HG03159 (cell line): ENCODE results near the gene KCNQ5.
"Not testable (repeated sequence)": the region's sequence is repeated elsewhere in the genome, so short reads cannot be mapped to it uniquely, and the experiment has no call there.

ENCODE experiments used
- ATAC-seq: cut with Tn5 transposase; IDR thresholded peaks from one replicate; pipeline ENCODE4 v1.9.1; 2021; ENCODE audit warnings: mild to moderate bottlenecking, moderate library complexity; ENCODE audit not compliant: unreplicated experiment

Gene KCNQ5

GRCh38 chr6:72892901-72893300 is 271.0 kb downstream of the KCNQ5 start:
- no peak for ATAC-seq

- ATAC-seq = no peak
These were observed 272.2 kb downstream of the KCNQ5 start for GRCh38 chr6:72894091-72894490.

- not testable (repeated sequence) for ATAC-seq
These were observed 276.4 kb downstream of the KCNQ5 start for GRCh38 chr6:72898313-72898712.

GRCh38 chr6:72905705-72906478 is 284.0 kb downstream of the KCNQ5 start:
- ATAC-seq = no peak

GRCh38 chr6:72911463-72912155 is 289.7 kb downstream of the KCNQ5 start:
- ATAC-seq = no peak

- no peak for ATAC-seq
These were observed 291.9 kb downstream of the KCNQ5 start for GRCh38 chr6:72913797-72914196.

GRCh38 chr6:72916298-72916697 is 294.4 kb downstream of the KCNQ5 start:
- ATAC-seq = no peak

- ATAC-seq = no peak
These were observed 295.0 kb downstream of the KCNQ5 start for GRCh38 chr6:72916906-72917305.

- no peak for ATAC-seq
These were observed 300.5 kb downstream of the KCNQ5 start for GRCh38 chr6:72922401-72922800.

GRCh38 chr6:72925136-72925535 is 303.3 kb downstream of the KCNQ5 start:
- ATAC-seq = no peak

- no peak for ATAC-seq
These were observed 308.8 kb downstream of the KCNQ5 start for GRCh38 chr6:72930556-72931132.

GRCh38 chr6:72931325-72931887 is 309.5 kb downstream of the KCNQ5 start:
- no peak for ATAC-seq

GRCh38 chr6:72933233-72933632 is 311.4 kb downstream of the KCNQ5 start:
- ATAC-seq = no peak

GRCh38 chr6:72936766-72937559 is 315.1 kb downstream of the KCNQ5 start:
- ATAC-seq = no peak

- ATAC-seq = no peak
These were observed 316.2 kb downstream of the KCNQ5 start for GRCh38 chr6:72938104-72938503.

GRCh38 chr6:72939004-72939403 is 317.1 kb downstream of the KCNQ5 start:
- no peak for ATAC-seq

- ATAC-seq = no peak
These were observed 318.4 kb downstream of the KCNQ5 start for GRCh38 chr6:72940265-72940664.

- no peak for ATAC-seq
These were observed 319.4 kb downstream of the KCNQ5 start for GRCh38 chr6:72941263-72941662.

GRCh38 chr6:72941751-72942150 is 319.9 kb downstream of the KCNQ5 start:
- ATAC-seq = no peak

GRCh38 chr6:72943699-72944098 is 321.8 kb downstream of the KCNQ5 start:
- ATAC-seq = no peak

- ATAC-seq = no peak
These were observed 322.8 kb downstream of the KCNQ5 start for GRCh38 chr6:72944660-72945059.
